Thyroid gland (tissue), 4 donors: ENCODE measurements around the gene CACNA1G. TPM values are rescaled to one million over a fixed set of nuclear protein-coding genes. Genes with fewer than 3 reads are reported as not detected.
A peak's percentile ranks its signal among the peaks of the same experiment; 100 is the strongest.

Source experiments
- DNase-seq, 2 donors: peaks; one replicate each; pipeline ENCODE4 v3.0.0-alpha.2; 2019
- H3K27ac ChIP-seq, 3 donors: fragments of 200-600 bp; sonication (generic); 1 replicate in 2 of 3; 2 replicates in 1 of 3; pipeline ENCODE4 v1.5.1; 2016 to 2019; ENCODE audit warnings: mild to moderate bottlenecking in 1 of 3, moderate library complexity in 1 of 3
- H3K27me3 ChIP-seq: fragments of 200-600 bp; sonication (generic); one replicate; pipeline ENCODE4 v1.5.1; 2019
- H3K36me3 ChIP-seq, 2 donors: fragments of 200-600 bp; sonication (generic); one replicate each; pipeline ENCODE4 v1.5.1; 2016 to 2019
- H3K4me1 ChIP-seq, 2 donors: fragments of 200-600 bp; sonication (generic); one replicate each; pipeline ENCODE4 v1.5.1; 2017 to 2019
- H3K4me3 ChIP-seq, 3 donors: fragments of 200-600 bp; sonication (generic); replicated peaks in 1 of 3; 1 replicate in 2 of 3; 2 replicates in 1 of 3; pipeline ENCODE4 v1.5.1; 2016; ENCODE audit warnings: mild to moderate bottlenecking in 1 of 3
- H3K9me3 ChIP-seq: fragments of 200-600 bp; sonication (generic); one replicate; pipeline ENCODE4 v1.5.1; 2017
- POLR2A ChIP-seq, 2 donors: fragments of 450-650 bp; IDR thresholded peaks; one replicate each; pipeline ENCODE4 v1.6.1; 2017; ENCODE audit warnings: antibody characterized with exemption in 2 of 2, mild to moderate bottlenecking in 2 of 2, moderate library complexity in 1 of 2
- WGBS, 2 donors: methylation state at CpG; one replicate each; pipeline ENCODE4 v1.1.5; 2017; 5-methylcytosine and 5-hydroxymethylcytosine counted together
- intact Hi-C: fragments of 100-400 bp; cut with DNase I; formaldehyde crosslinking; loops from one replicate; pipeline ENCODE4 v1.15.1; 2023
- total RNA-seq, 4 donors: library from RNA; depleted of rRNA; stranded (reverse); fragments of >200 nt; gene quantifications; one replicate each; pipeline ENCODE4 v1.2.3, GENCODE V29; 2016
- TF ChIP-seq, protein P1 (sequence below), 6 experiments: fragments of 200-600 bp in 3 of 6; fragments of 450-650 bp in 3 of 6; sonication (generic) in 3 of 6; IDR thresholded peaks; one replicate each; pipeline ENCODE4 v1.5.1; 2016 to 2019; ENCODE audit warnings: antibody characterized with exemption in 6 of 6, mild to moderate bottlenecking in 2 of 6, inconsistent platforms in 1 of 6, moderate library complexity in 1 of 6

The CACNA1G gene
- total RNA-seq, 4 donors from 2014 or later = 0.13 to 3.3 (median 0.52) TPM

DNA sequence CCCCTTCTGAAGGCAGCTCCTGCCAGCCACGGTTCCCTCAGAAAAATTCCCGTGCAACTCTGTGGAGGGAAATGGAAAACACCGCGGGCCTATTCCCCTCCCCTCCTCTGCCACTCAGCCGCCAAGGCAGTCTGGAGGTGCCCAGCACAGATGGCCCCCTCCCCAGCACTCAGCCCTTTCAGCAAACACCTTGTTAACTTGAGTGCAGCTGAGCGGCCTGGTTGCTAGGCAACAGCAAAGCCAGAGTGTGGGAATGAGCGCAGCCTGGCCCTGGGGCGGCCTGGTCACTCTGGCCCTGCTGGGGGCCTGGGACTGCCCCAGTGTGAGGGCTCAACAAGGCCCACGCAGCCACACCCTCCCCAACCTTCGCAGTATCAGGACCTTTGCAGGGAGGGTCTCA lies 32.8 kb downstream of the CACNA1G start:
- WGBS, 2 donors = 20 to 25% methylated on average over 2 to 9 of the region's 10 CpGs
- no peaks in the 10 kb centered on the region for H3K9me3 ChIP-seq
- peak; percentile 76 to 90 for DNase-seq
- TF ChIP-seq, protein P1, sequence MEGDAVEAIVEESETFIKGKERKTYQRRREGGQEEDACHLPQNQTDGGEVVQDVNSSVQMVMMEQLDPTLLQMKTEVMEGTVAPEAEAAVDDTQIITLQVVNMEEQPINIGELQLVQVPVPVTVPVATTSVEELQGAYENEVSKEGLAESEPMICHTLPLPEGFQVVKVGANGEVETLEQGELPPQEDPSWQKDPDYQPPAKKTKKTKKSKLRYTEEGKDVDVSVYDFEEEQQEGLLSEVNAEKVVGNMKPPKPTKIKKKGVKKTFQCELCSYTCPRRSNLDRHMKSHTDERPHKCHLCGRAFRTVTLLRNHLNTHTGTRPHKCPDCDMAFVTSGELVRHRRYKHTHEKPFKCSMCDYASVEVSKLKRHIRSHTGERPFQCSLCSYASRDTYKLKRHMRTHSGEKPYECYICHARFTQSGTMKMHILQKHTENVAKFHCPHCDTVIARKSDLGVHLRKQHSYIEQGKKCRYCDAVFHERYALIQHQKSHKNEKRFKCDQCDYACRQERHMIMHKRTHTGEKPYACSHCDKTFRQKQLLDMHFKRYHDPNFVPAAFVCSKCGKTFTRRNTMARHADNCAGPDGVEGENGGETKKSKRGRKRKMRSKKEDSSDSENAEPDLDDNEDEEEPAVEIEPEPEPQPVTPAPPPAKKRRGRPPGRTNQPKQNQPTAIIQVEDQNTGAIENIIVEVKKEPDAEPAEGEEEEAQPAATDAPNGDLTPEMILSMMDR (IDR thresholded peaks at IDR 0.05) = no peak
- TF ChIP-seq POLR2A (IDR thresholded peaks at IDR 0.05) = no peak
- H3K4me1 ChIP-seq = peaks cover 30 to 46% of the 10 kb centered on the region in 2 donors
- H3K36me3 ChIP-seq = no peaks in the 10 kb centered on the region
- no peaks in the 10 kb centered on the region for H3K27me3 ChIP-seq
- H3K27ac ChIP-seq = no peak overlapping the region
- no peak overlapping the region for H3K4me3 ChIP-seq
- intact Hi-C loops = no loop called here

DNA sequence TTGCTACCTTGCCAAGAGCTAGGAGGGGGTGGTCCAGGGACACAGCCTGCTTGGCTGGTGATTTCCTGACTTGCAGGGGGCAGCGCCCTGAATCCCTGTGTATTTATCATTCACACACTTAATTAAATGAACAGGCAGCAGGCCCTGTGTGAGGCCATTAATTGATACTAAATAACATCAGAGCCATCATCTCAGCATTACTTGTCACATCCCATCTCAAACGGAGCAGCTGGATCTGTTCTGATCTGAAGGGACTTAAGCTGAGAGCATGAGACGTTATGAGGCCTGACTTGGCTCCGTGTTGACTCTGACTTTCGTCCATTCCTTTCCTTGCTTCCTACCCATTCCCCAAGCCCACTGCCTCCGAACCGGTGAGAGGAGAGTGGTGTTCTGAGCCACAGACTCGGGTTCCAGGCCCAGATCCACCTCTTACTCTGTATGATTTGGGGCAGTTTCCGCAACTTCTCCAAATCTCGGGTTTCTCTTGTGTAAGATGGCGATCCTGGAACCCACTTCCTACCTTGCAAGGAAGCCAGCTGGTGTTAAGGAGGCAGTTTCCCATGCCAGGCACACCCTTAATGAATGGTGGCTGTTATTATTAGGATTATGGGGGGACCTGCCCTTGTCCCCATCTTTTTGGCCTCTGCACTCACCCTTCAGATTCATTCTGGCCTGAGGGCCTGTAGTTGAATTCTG lies 33.8 kb downstream of the CACNA1G start:
- peaks cover 22 to 36% of the 10 kb centered on the region in 2 donors for H3K4me1 ChIP-seq
- no peak for DNase-seq
- H3K27ac ChIP-seq = no peak overlapping the region
- intact Hi-C loops = no loop called here
- H3K27me3 ChIP-seq = no peaks in the 10 kb centered on the region
- no peaks in the 10 kb centered on the region for H3K9me3 ChIP-seq
- TF ChIP-seq, protein P1 (IDR thresholded peaks at IDR 0.05) = no peak
- no peak for TF ChIP-seq POLR2A (IDR thresholded peaks at IDR 0.05)
- no peak overlapping the region for H3K4me3 ChIP-seq
- no peaks in the 10 kb centered on the region for H3K36me3 ChIP-seq
- WGBS, 2 donors = 87 to 92% methylated on average over 11 of the region's 11 CpGs

DNA sequence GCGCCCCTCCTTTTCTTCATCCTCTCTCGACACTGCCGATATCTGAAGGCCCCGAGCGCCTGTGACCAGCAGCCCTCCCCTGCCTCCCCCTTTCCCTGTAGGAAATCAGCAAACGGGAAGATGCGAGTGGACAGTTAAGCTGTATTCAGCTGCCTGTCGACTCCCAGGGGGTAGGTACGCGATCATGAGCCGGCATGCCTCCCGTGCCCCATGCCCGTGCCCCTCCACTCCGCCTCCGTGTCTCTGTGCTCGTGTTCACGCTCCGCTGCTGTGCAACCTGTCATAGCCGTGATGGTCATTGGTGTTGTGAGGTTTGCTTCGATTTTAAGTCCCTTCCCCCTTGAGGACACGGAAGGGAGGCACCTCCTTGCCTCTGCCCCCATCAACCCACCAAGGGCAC lies 34.4 kb downstream of the CACNA1G start:
- DNase-seq = no peak
- Histone ChIP-seq H3K27ac (no peak overlapping the region), H3K4me1 (peaks cover 21 to 30% of the 10 kb centered on the region in 2 donors), H3K4me3 (no peak overlapping the region), H3K27me3 (no peaks in the 10 kb centered on the region), H3K9me3 (no peaks in the 10 kb centered on the region), H3K36me3 (no peaks in the 10 kb centered on the region)
- TF ChIP-seq, protein P1 (IDR thresholded peaks at IDR 0.05) = no peak
- TF ChIP-seq POLR2A (IDR thresholded peaks at IDR 0.05) = no peak
- intact Hi-C loops = no loop called here
- 92 to 94% methylated on average over 21 of the region's 21 CpGs for WGBS, 2 donors

DNA sequence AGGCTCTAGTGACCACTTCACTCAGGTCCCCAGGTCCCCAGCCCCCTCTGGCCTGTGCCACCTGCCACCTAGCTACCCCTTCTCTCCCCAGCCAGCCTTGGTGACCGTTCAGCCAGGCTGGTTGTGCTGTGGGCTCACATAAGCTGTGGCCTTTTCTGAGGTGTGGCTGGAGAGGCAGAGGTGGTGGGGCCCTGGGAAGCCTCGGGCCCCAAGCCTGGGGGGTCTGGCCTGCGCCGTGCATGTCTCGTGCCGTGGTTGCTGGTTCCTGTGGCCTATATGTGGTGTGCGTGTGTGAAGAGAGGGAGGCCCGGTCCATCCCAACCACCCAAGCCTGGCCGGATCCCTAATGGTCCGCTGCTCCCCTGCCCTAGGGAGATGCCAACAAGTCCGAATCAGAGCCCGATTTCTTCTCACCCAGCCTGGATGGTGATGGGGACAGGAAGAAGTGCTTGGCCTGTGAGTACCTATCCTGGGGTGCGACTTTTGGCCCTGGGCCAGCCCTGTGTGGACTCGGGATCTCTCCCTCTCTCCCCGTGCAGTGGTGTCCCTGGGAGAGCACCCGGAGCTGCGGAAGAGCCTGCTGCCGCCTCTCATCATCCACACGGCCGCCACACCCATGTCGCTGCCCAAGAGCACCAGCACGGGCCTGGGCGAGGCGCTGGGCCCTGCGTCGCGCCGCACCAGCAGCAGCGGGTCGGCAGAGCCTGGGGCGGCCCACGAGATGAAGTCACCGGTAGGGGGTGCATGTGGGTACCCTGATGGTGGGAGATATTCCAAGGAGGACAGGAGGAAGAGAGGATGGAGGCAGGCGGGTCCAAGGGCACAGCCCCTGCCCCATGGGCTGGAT lies 35.9 kb downstream of the CACNA1G start:
- no peak for DNase-seq
- Histone ChIP-seq H3K27me3 (no peaks in the 10 kb centered on the region), H3K9me3 (no peaks in the 10 kb centered on the region), H3K36me3 (no peaks in the 10 kb centered on the region), H3K27ac (no peak overlapping the region), H3K4me3 (no peak overlapping the region), H3K4me1 (peaks cover 8 to 15% of the 10 kb centered on the region in 2 donors)
- TF ChIP-seq POLR2A (IDR thresholded peaks at IDR 0.05) = no peak
- TF ChIP-seq, protein P1 (IDR thresholded peaks at IDR 0.05) = peak in 1 of 6 experiments; percentile 13
- intact Hi-C loops = no loop called here
- 57 to 76% methylated on average over 17 to 20 of the region's 34 CpGs for WGBS, 2 donors

DNA sequence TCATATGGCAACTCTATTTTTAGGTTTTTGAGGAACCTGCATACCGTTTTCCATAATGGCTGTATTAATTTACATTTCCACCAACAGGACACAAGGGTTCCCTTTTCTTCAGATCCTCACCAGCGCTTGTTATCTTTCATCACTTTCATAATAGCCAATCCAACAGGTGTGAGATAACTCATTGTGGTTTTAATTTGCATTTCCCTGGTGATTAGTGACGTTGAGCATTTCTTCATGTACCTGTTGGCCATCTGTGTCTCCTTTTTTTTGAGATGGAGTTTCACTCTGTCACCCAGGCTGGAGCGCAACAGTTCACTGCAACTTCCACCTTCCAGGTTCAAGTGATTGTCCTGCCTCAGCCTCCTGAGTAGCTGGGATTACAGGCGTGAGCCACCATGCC lies 38.0 kb downstream of the CACNA1G start:
- TF ChIP-seq, protein P1 (IDR thresholded peaks at IDR 0.05) = no peak
- no peak for TF ChIP-seq POLR2A (IDR thresholded peaks at IDR 0.05)
- no peak overlapping the region for H3K27ac ChIP-seq
- 91 to 92% methylated on average over 5 of the region's 5 CpGs for WGBS, 2 donors
- no peaks in the 10 kb centered on the region for H3K36me3 ChIP-seq
- H3K4me1 ChIP-seq = peaks cover 2 to 6% of the 10 kb centered on the region in 2 donors
- no peaks in the 10 kb centered on the region for H3K9me3 ChIP-seq
- intact Hi-C loops = no loop called here
- DNase-seq = no peak
- no peak overlapping the region for H3K4me3 ChIP-seq
- no peaks in the 10 kb centered on the region for H3K27me3 ChIP-seq
